GM21515 (cell line): ENCODE measurements around the gene FSHR.

ENCODE experiments used
- ATAC-seq: cut with Tn5 transposase; IDR thresholded peaks from one replicate; pipeline ENCODE4 v1.9.1; 2021; ENCODE audit not compliant: unreplicated experiment

FSHR gene

GRCh38 chr2:48915227-48915626 is 239.1 kb downstream of the FSHR start:
- ATAC-seq = no peak

- ATAC-seq = no peak
Measured at GRCh38 chr2:48914477-48915089, 239.7 kb downstream of the FSHR start.
